GM21367 (cell line): ENCODE data around the gene ALDH1A1.

Source experiments
- ATAC-seq: cut with Tn5 transposase; IDR thresholded peaks from one replicate; pipeline ENCODE4 v1.9.1; 2021; ENCODE audit not compliant: unreplicated experiment

The ALDH1A1 gene

GRCh38 chr9:72921888-72922654, 30.8 kb downstream of the ALDH1A1 start:
- ATAC-seq = no peak

GRCh38 chr9:72919246-72919945, 33.5 kb downstream of the ALDH1A1 start:
- ATAC-seq = no peak

- ATAC-seq = no peak
Measured at GRCh38 chr9:72917892-72918509, 34.9 kb downstream of the ALDH1A1 start.

GRCh38 chr9:72915659-72916058, 37.2 kb downstream of the ALDH1A1 start:
- ATAC-seq = no peak

- ATAC-seq = no peak
Measured at GRCh38 chr9:72914750-72915149, 38.1 kb downstream of the ALDH1A1 start.

- ATAC-seq = no peak
Measured at GRCh38 chr9:72913382-72914009, 39.4 kb downstream of the ALDH1A1 start.

GRCh38 chr9:72912476-72913381, 40.1 kb downstream of the ALDH1A1 start:
- ATAC-seq = no peak

- no peak for ATAC-seq
Measured at GRCh38 chr9:72911816-72912215, 41.0 kb downstream of the ALDH1A1 start.

- ATAC-seq = no peak
Measured at GRCh38 chr9:72911247-72911775, 41.5 kb downstream of the ALDH1A1 start.

- no peak for ATAC-seq
Measured at GRCh38 chr9:72909428-72909827, 43.4 kb downstream of the ALDH1A1 start.

GRCh38 chr9:72907421-72907820, 45.4 kb downstream of the ALDH1A1 start:
- ATAC-seq = no peak

GRCh38 chr9:72906810-72907209, 46.0 kb downstream of the ALDH1A1 start:
- ATAC-seq = no peak

GRCh38 chr9:72905514-72906480, 47.1 kb downstream of the ALDH1A1 start:
- ATAC-seq = no peak

GRCh38 chr9:72904267-72905093, 48.4 kb downstream of the ALDH1A1 start:
- ATAC-seq = no peak

GRCh38 chr9:72903103-72903502, 49.8 kb downstream of the ALDH1A1 start:
- ATAC-seq = no peak

- no peak for ATAC-seq
Measured at GRCh38 chr9:72902268-72902667, 50.6 kb downstream of the ALDH1A1 start.

- ATAC-seq = no peak
Measured at GRCh38 chr9:72899734-72900477, 52.9 kb downstream of the ALDH1A1 start.
